ENCODE data around the gene VWA1. TPM values are rescaled to one million over a fixed set of nuclear protein-coding genes. Genes with fewer than 3 reads are reported as not detected.
"Not testable (repeated sequence)": the region's sequence is repeated elsewhere in the genome, so short reads cannot be mapped to it uniquely, and the experiment has no call there.

VWA1 gene
- total and polyA plus RNA-seq, 10 of the 15 experiments (the other 5 are each of a cell fraction or from before 2014, with no cell fraction given): 0.02 to 1.7 (median 0.32) TPM; not detected in 2

DNA sequence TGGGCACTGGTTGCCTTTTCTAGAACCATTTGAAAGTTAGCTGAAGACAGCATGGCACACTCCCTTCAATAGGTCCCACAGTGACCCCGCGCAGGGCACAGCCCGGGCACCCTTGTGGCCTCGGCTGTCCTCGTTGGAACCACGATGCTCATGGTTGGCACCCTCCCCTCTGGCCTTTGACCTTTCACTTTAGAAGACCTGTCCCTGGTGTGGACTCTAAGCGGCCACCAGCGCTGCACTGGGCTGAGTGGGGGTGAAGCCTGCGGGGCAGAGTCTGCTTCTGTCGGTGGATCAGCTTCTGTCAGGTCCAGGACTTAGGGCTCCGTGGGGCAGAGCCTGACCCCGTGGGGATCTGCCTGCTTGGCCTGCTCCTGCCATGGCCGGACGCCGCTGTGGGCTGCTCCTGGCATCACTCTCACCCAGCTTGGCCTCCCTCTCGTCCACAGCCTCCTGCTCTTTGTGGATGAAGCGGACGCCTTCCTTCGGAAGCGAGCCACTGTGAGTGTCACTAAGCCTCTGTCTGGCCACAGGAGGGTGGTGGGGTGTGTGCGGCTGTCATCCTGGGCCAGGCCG, 21.3 kb downstream of the VWA1 start:
- H3K9ac ChIP-seq (ENCODE audit: control insufficient read depth, insufficient read depth, low read length); CTCF ChIA-PET; H4K20me1 ChIP-seq (ENCODE audit: control insufficient read depth, insufficient read depth); BruUV-seq (replicated peaks); in situ Hi-C loops (cut with MboI); H3K27me3 ChIP-seq (replicated peaks in 1 of 2; ENCODE audit: control insufficient read depth in 2 of 2, insufficient read depth in 2 of 2, low read length in 1 of 2); H3K27ac ChIP-seq (ENCODE audit: control insufficient read depth, insufficient read depth); DNase-seq (ENCODE audit: low read depth, low spot score); H3K4me2 ChIP-seq (ENCODE audit: control insufficient read depth, insufficient read depth); FAIRE-seq; H3K4me3 ChIP-seq; SMC1A ChIA-PET (ENCODE audit: uncharacterized antibody, unreplicated experiment); ATAC-seq; intact Hi-C loops (cut with micrococcal nuclease; ENCODE audit: unreplicated experiment); H3K4me1 ChIP-seq (ENCODE audit: control insufficient read depth, insufficient read depth, low read length); H3K9me3 ChIP-seq (replicated peaks; ENCODE audit: control insufficient read depth, insufficient read depth, low read length); H3K79me2 ChIP-seq (ENCODE audit: control insufficient read depth, insufficient read depth, low read length); RAD21 ChIA-PET (ENCODE audit: unreplicated experiment); H3K36me3 ChIP-seq (ENCODE audit: control insufficient read depth in 2 of 2, insufficient read depth in 2 of 2, low read length in 1 of 2); H2AFZ ChIP-seq (ENCODE audit: control insufficient read depth, low read depth, low read length); POLR2A ChIA-PET: not testable (repeated sequence)
- WGBS (ENCODE audit: insufficient coverage, insufficient replicate concordance, low lambda C conversion rate, missing lambda C conversion rate): 57% methylated on average over 19 of the region's 22 CpGs

DNA sequence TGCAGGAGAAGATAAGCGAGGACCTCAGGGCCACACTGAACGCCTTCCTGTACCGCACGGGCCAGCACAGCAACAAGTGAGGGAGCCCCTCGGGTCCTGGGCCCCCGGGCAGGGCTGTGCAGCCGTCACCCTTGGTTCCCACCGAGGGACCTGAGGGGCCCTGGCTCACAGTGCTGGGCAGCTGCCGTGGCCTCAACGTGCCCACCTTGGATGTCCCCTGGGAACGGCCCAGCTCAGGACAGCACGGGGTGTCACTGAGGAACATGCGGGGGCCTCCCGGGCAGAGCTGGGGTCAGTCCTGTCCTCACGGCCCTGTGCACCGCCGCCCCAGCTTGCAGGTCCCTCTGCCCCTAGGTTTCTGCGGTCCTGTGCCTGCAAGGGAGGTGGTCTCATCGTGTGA, 23.7 kb downstream of the VWA1 start:
- SMC1A ChIA-PET (ENCODE audit: uncharacterized antibody, unreplicated experiment); H3K9me3 ChIP-seq (replicated peaks; ENCODE audit: control insufficient read depth, insufficient read depth, low read length); H3K27me3 ChIP-seq (replicated peaks in 1 of 2; ENCODE audit: control insufficient read depth in 2 of 2, insufficient read depth in 2 of 2, low read length in 1 of 2); H3K4me2 ChIP-seq (ENCODE audit: control insufficient read depth, insufficient read depth); POLR2A ChIA-PET; ATAC-seq; H3K4me3 ChIP-seq; H3K36me3 ChIP-seq (ENCODE audit: control insufficient read depth in 2 of 2, insufficient read depth in 2 of 2, low read length in 1 of 2); DNase-seq (ENCODE audit: low read depth, low spot score); CTCF ChIA-PET; H3K4me1 ChIP-seq (ENCODE audit: control insufficient read depth, insufficient read depth, low read length); RAD21 ChIA-PET (ENCODE audit: unreplicated experiment); BruUV-seq (replicated peaks); H3K9ac ChIP-seq (ENCODE audit: control insufficient read depth, insufficient read depth, low read length); in situ Hi-C loops (cut with MboI); intact Hi-C loops (cut with micrococcal nuclease; ENCODE audit: unreplicated experiment); H3K27ac ChIP-seq (ENCODE audit: control insufficient read depth, insufficient read depth); H4K20me1 ChIP-seq (ENCODE audit: control insufficient read depth, insufficient read depth); FAIRE-seq; H2AFZ ChIP-seq (ENCODE audit: control insufficient read depth, low read depth, low read length); H3K79me2 ChIP-seq (ENCODE audit: control insufficient read depth, insufficient read depth, low read length): not testable (repeated sequence)
- WGBS (ENCODE audit: insufficient coverage, insufficient replicate concordance, low lambda C conversion rate, missing lambda C conversion rate): 76% methylated on average over 11 of the region's 19 CpGs

DNA sequence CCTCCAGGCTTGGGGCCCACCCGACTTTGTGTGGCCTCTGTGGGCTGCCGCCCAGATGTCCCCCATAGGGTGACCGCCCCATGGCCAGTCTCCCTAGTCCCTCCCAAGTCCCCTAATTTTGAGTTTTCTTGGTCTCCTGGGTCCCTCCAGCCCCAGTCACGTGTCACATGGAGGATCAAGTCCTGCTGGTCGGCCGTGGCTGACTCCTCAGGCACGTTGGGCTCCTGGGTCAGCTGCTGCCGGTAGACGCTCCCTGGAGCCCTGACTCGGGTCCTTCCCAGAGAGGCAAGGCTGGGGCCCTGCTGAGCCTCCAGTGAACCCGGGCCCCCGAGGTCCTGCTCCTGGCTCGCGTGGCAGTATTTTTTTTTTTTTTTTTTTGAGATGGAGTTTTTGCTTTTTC, 24.2 kb downstream of the VWA1 start:
- H3K9me3 ChIP-seq (replicated peaks; ENCODE audit: control insufficient read depth, insufficient read depth, low read length); H3K79me2 ChIP-seq (ENCODE audit: control insufficient read depth, insufficient read depth, low read length); H4K20me1 ChIP-seq (ENCODE audit: control insufficient read depth, insufficient read depth); FAIRE-seq; ATAC-seq; H3K4me3 ChIP-seq; SMC1A ChIA-PET (ENCODE audit: uncharacterized antibody, unreplicated experiment); CTCF ChIA-PET; intact Hi-C loops (cut with micrococcal nuclease; ENCODE audit: unreplicated experiment); H3K4me2 ChIP-seq (ENCODE audit: control insufficient read depth, insufficient read depth); H3K36me3 ChIP-seq (ENCODE audit: control insufficient read depth in 2 of 2, insufficient read depth in 2 of 2, low read length in 1 of 2); H3K9ac ChIP-seq (ENCODE audit: control insufficient read depth, insufficient read depth, low read length); in situ Hi-C loops (cut with MboI); H3K4me1 ChIP-seq (ENCODE audit: control insufficient read depth, insufficient read depth, low read length); H3K27me3 ChIP-seq (replicated peaks in 1 of 2; ENCODE audit: control insufficient read depth in 2 of 2, insufficient read depth in 2 of 2, low read length in 1 of 2); RAD21 ChIA-PET (ENCODE audit: unreplicated experiment); POLR2A ChIA-PET; DNase-seq (ENCODE audit: low read depth, low spot score); BruUV-seq (replicated peaks); H2AFZ ChIP-seq (ENCODE audit: control insufficient read depth, low read depth, low read length); H3K27ac ChIP-seq (ENCODE audit: control insufficient read depth, insufficient read depth): not testable (repeated sequence)
- 72% methylated on average over 13 of the region's 14 CpGs for WGBS (ENCODE audit: insufficient coverage, insufficient replicate concordance, low lambda C conversion rate, missing lambda C conversion rate)
